Testis (tissue), 2 donors: ENCODE data around the gene RCAN2.

Source experiments
- POLR2A ChIP-seq: fragments of 450-650 bp; IDR thresholded peaks from one replicate; pipeline ENCODE4 v1.6.1; 2017; ENCODE audit warnings: antibody characterized with exemption, mild to moderate bottlenecking, moderate library complexity
- TF ChIP-seq, protein P1 (sequence below), 3 experiments: fragments of 450-650 bp in 2 of 3; fragments of 200-600 bp in 1 of 3; sonication (generic) in 1 of 3; IDR thresholded peaks; one replicate each; pipeline ENCODE4 v1.5.1; 2016 to 2019; ENCODE audit warnings: antibody characterized with exemption in 3 of 3, mild to moderate bottlenecking in 2 of 3, moderate library complexity in 1 of 3

DNA sequence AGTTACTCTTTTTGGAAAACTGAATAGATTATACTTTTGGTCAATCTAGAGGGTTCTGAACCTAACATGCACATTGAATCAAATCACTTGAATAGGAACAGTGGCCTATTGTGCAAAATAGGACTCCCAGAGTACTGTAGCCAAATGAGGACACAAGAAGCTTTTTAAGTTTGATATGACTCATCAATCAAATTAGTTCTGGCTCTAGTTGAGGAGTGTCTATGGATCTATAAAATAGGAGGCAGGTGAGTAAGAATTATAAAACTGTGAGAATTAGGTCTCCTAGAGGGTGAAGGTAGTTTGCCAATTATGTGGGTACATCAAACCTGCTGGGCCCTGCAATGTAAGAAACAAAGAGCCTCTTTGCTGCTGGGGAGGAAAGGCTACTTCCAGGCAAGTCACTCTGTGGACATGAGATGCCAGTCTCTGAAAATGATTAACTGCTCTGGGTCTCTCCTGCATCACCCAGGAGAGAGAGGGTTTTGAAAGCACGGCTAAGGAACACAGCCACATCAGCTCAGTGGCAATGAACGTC is 112.3 kb downstream of the RCAN2 start:
- TF ChIP-seq, protein P1, sequence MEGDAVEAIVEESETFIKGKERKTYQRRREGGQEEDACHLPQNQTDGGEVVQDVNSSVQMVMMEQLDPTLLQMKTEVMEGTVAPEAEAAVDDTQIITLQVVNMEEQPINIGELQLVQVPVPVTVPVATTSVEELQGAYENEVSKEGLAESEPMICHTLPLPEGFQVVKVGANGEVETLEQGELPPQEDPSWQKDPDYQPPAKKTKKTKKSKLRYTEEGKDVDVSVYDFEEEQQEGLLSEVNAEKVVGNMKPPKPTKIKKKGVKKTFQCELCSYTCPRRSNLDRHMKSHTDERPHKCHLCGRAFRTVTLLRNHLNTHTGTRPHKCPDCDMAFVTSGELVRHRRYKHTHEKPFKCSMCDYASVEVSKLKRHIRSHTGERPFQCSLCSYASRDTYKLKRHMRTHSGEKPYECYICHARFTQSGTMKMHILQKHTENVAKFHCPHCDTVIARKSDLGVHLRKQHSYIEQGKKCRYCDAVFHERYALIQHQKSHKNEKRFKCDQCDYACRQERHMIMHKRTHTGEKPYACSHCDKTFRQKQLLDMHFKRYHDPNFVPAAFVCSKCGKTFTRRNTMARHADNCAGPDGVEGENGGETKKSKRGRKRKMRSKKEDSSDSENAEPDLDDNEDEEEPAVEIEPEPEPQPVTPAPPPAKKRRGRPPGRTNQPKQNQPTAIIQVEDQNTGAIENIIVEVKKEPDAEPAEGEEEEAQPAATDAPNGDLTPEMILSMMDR (IDR thresholded peaks at IDR 0.05), result no peak
- TF ChIP-seq POLR2A, result no peak
